ACHN (cell line): Measurements from ENCODE around the gene PATL2.
"Not testable (repeated sequence)": the region's sequence is repeated elsewhere in the genome, so short reads cannot be mapped to it uniquely, and the experiment has no call there.

Experiments
- DNase-seq: peaks from one replicate; pipeline ENCODE4 v3.0.0-alpha.2; 2015
- in situ Hi-C: cut with HindIII; loops from 2 replicates; pipeline ENCODE4 v1.10.0; 2017; ENCODE audit warnings: low sequenced_read_pairs, low pct_ligation_motif_present, low pct_unique_long_range_greater_than_20kb

The PATL2 gene

DNA sequence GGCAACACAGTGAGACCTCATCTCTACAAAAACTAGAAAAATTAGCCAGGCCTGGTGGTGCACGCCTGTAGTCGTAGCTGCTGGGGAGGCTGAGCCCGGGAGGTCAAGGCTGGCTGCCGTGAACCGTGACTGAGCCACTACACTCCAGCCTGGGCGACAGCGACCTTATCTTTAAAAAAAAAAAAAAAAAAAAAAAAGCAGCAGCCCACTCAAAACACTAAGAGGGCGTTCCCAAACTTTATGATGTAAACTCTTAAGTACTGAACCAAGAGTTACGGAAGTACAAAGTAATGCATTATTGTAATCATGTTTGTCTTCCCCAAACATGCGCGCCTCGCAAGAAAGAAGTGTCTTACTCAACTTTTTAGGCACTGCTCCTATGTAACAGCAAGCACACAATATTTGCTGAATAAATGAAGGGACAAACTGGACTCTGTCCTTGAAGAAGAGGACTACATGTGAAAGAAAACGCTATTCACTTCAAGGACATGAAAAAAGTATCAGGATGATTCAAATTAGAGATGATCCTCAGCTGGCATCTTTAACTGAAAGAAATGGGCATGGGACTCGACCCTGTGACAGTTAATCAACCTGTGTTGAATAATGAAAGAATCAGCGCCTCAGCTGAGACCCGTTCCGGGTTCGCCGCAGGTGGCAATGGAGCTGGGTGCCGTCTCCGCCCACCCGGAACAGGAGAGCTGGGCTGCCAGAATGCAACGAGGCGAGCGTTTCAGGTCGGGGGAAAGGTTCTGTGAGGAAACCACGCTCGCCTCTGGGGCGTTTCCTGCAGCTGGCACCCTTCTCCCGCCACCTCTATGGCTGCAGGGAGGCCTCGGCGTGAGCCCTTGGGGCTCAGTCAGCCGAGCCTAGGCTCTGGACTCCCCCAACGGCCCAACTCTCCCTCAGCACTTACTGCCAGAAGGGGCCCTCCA lies 48.4 kb downstream of the PATL2 start:
- in situ Hi-C loops: no loop called here
- DNase-seq: peak; percentile 82

DNA sequence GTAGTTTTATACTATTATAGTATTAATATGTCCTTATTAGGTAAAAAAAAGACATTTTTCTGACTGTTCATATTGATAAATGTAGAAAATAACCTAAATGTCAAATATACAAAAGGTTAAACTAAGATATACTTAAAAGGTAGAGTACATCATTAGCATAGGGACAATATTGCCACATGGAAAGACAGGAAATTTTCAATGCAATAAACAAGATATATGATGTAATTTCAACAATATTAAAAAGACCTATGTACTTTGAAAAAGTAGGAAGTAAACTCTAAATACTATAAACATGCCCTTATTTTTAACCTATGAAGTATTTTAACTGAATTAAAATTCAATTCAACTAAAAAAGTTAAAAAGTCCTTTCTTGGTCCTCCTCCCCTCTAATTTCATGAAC lies 49.5 kb downstream of the PATL2 start:
- in situ Hi-C loops: no loop called here
- no peak for DNase-seq

DNA sequence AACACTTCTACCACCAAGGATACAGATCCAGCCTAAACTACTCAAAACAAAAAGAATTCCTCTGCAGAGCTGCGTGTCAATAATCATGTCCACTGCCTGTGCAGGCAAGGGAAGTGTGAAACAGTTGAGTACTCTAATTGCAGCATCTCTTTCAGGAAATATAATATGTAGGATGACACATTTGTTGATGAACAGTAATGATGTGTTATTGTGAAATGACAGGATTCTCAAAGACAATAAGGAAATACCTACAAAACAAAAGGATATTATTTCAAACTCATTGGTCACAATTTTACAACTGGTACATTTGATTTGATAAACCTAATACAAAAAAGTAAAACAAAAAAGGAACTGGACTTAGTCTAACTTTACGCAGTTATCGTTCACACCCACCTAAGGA lies 52.1 kb downstream of the PATL2 start:
- in situ Hi-C loops: no loop called here
- no peak for DNase-seq

DNA sequence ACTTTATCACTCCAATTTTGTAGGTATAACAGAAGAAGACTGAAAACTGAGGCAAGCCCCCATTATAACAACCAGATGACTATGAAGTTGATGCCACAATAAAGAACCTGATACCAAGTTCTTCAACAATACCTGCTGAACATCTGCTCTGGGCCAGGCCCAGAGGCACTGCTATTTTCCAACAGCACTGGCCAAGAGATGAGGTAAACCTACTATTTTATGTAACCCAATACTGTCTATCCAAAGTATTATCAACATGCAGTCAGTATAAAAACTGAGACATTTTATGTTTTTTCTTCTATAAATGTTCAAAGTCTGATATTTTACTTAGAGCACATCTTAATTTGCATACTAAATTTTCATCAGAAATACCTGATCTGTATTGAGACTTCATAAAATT lies 53.7 kb downstream of the PATL2 start:
- no peak for DNase-seq
- in situ Hi-C loops: no loop called here

DNA sequence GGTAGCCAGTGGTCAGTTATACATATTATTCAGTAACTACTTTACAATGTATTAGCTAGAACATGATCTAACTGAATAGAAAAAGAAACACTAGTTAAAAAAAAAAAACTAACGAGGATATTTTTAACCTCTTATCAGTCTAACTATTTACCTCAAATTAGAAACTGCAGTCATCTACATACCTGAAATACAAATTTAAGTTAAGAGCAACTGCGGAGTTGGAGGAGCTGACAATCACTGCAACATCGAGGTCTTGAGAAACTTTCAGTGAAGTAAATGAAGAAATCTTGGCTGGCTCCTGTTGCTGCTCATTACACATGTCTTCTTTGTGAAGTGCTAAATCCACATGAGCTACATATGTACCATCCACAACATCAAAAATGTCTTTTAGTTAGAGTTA lies 54.2 kb downstream of the PATL2 start:
- no peak for DNase-seq
- in situ Hi-C loops: no loop called here

- in situ Hi-C loops: no loop called here
- DNase-seq: no peak
Observed at GRCh38 chr15:44656298-44656697, 54.8 kb downstream of the PATL2 start.

GRCh38 chr15:44654858-44655257 lies 56.3 kb downstream of the PATL2 start:
- in situ Hi-C loops: no loop called here

DNA sequence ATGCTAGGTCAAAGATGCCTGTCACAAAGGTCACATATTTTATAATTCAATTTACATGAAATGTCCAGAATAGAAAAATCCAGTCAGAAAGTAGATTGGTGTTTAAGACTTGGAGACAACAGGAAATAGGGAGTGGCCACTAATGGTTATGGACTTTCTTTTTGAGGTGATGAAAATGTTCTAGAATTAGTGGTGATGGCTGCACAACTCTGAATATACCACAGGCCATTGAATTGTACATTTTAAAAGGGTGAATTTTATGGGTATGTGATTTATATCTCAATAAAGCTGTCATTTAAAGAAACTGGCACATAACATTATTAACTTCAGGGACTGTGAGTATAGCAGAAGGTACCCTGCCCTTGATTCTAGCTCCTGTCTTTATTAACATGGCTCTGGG lies 63.5 kb downstream of the PATL2 start:
- no peak for DNase-seq
- in situ Hi-C loops: no loop called here

More at GRCh38 chr15:44654858-44655257, 56.3 kb downstream of the PATL2 start:
- no peak for DNase-seq

DNA sequence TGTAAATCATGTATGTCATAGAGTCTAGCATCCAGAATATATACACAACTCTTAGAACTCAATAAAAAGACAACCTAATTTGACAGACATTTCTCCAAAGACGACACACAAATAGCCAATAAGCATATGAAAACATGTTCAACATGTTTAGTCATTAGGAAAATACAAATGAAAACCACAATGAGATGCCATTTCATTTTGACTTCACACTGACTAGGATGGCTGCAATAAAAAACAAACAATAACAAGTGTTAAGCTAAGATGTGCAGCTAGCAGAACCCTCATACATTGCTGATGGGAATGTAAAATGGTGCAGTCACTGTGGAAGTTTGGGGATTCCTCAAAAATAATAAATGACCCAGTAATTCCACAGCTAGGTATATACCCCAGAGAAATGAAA lies 64.1 kb downstream of the PATL2 start:
- DNase-seq: no peak
- in situ Hi-C loops: no loop called here

DNA sequence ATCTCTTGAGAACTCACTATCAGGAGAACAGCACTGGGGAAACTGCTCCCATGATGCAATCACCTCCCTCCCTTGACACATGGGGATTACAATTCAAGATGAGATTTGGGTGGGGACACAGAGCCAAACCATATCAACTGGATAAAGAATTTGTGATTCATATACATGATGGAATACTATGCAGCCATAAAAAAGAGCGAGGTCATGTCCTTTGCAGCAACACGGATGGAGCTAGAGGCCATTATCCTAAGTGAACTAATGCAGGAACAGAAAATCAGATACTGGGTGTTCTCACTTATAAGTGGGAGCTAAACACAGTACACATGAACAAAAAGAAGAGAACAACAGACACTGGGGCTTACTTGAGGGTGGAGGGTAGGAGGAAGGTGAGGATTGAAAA lies 64.7 kb downstream of the PATL2 start:
- DNase-seq: no peak
- in situ Hi-C loops: no loop called here

- DNase-seq: no peak
- in situ Hi-C loops: no loop called here
Observed at GRCh38 chr15:44641651-44642050, 69.5 kb downstream of the PATL2 start.

DNA sequence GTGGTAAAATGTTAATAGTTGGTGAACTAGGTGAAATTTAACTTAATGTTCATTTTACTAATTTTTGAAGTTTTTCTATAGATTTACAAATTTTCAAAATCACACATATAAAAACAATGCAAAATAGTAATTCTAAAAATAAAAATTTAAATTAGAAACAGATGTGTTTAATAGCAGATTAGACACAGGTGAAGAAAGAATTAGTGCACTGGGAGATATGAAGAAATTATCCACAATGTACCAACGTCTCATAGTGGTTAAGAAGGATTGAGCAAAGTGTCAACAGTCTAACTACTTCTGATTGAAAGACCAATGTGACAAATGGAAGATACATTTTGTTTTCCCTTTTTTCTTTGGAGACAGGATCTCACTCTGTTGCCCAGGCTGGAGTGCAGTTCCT lies 74.1 kb downstream of the PATL2 start:
- in situ Hi-C loops: no loop called here
- no peak for DNase-seq

- in situ Hi-C loops: no loop called here
- DNase-seq: no peak
Observed at GRCh38 chr15:44633603-44634002, 77.5 kb downstream of the PATL2 start.

DNA sequence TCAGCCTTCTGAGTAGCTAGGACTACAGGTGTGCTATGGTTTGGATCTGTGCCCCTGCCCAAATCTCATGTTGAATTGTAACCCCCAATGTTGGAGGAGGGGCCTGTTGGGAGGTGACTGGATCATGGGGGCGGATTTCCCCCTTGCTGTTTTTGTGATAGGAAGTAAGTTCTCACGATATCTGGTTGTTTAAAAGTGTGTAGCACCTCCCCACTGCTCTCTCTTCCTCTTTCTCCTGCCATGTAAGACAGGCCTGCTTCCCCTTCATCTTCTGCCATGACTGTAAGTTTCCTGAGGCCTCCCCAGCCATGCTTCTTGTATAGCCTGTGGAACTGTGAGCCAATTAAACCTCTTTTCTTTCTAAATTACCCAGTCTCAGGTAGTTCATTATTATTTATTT lies 85.8 kb downstream of the PATL2 start:
- DNase-seq, in situ Hi-C loops: not testable (repeated sequence)

GRCh38 chr15:44623178-44623577 lies 87.9 kb downstream of the PATL2 start:
- in situ Hi-C loops: no loop called here
- DNase-seq: no peak

- in situ Hi-C loops: no loop called here
- no peak for DNase-seq
Observed at GRCh38 chr15:44620081-44620480, 91.0 kb downstream of the PATL2 start.

DNA sequence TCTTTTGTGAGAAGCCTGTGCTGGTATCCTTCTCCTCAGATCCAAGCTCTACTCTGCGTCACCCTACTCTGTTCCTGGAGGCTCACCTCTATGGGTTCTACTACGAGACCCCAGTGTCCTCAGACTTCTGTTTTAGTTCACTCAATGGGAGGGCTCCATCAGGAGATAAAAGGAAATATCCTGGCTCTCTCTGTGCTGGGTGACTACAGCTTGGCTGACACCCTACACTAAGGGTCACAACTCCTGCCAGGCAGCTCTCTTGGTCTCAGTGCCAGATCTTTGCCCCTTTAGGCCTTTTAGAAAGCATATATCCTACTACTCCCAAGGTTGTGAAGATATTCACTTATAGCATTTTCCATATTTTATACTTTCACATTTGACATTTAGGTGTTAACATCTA lies 94.1 kb downstream of the PATL2 start:
- in situ Hi-C loops: no loop called here
- DNase-seq: no peak
